Keratinocyte (primary cell): Measurements from ENCODE around the gene RNF157. TPM values are rescaled to one million over a fixed set of nuclear protein-coding genes. Genes with fewer than 3 reads are reported as not detected.

Experiments
- DNase-seq: peaks from one replicate; pipeline ENCODE4 v3.0.0-alpha.2; 2011; ENCODE audit warnings: low read depth, missing footprints, low spot score
- FAIRE-seq: peaks from 2 replicates; lab custom pipeline; 2011; peaks lifted over from hg19 to GRCh38; lab: Jason Lieb, UNC
- H2AFZ ChIP-seq: 2 replicates; pipeline ENCODE4 v1.6.0; 2012; ENCODE audit warnings: low read length, control low read depth, inconsistent platforms; ENCODE audit not compliant: control insufficient read depth
- H3K27ac ChIP-seq: 2 replicates; pipeline ENCODE4 v1.5.1; 2011; ENCODE audit warnings: low read length; ENCODE audit not compliant: control insufficient read depth, insufficient read depth
- H3K27me3 ChIP-seq: 3 replicates; pipeline ENCODE4 v1.6.0; 2011; ENCODE audit warnings: low read length; ENCODE audit not compliant: control insufficient read depth, insufficient read depth; ENCODE audit errors: extremely low read depth
- H3K36me3 ChIP-seq, 2 experiments: 2 replicates in 1 of 2; 3 replicates in 1 of 2; pipeline ENCODE4 v1.5.1; 2011; ENCODE audit warnings: low read length in 2 of 2, mild to moderate bottlenecking in 1 of 2; ENCODE audit not compliant: control insufficient read depth in 2 of 2, insufficient read depth in 2 of 2; ENCODE audit errors: extremely low read depth in 1 of 2
- H3K4me1 ChIP-seq: 3 replicates; pipeline ENCODE4 v1.5.1; 2011; ENCODE audit warnings: low read length; ENCODE audit not compliant: control insufficient read depth, insufficient read depth; ENCODE audit errors: extremely low read depth
- H3K4me2 ChIP-seq: 3 replicates; pipeline ENCODE4 v1.6.0; 2011; ENCODE audit warnings: low read depth, low read length; ENCODE audit not compliant: control insufficient read depth, insufficient read depth; ENCODE audit errors: extremely low read depth
- H3K4me3 ChIP-seq, 3 experiments: fragments of 200-600 bp in 1 of 3; sonication (generic) in 1 of 3; 2 replicates in 2 of 3; 3 replicates in 1 of 3; pipeline ENCODE4 v1.5.1; 2011 to 2016; ENCODE audit warnings: low read length in 3 of 3, mild to moderate bottlenecking in 3 of 3, control low read depth in 2 of 3, inconsistent platforms in 1 of 3, low read depth in 1 of 3, mixed read lengths in 1 of 3, mixed run types in 1 of 3, moderate library complexity in 1 of 3; ENCODE audit not compliant: control insufficient read depth in 2 of 3, insufficient read depth in 2 of 3; ENCODE audit errors: extremely low read depth in 1 of 3
- H3K79me2 ChIP-seq: 2 replicates; pipeline ENCODE4 v1.6.0; 2012; ENCODE audit warnings: low read length; ENCODE audit not compliant: control insufficient read depth, insufficient read depth
- H3K9ac ChIP-seq: 3 replicates; pipeline ENCODE4 v1.6.0; 2011; ENCODE audit warnings: low read length; ENCODE audit not compliant: control insufficient read depth, insufficient read depth; ENCODE audit errors: extremely low read depth
- H3K9me1 ChIP-seq: 3 replicates; pipeline ENCODE4 v1.6.0; 2011; ENCODE audit warnings: low read length; ENCODE audit not compliant: control insufficient read depth, insufficient read depth; ENCODE audit errors: extremely low read depth
- H3K9me3 ChIP-seq: 2 replicates; pipeline ENCODE4 v1.5.1; 2012; ENCODE audit warnings: low read depth, low read length; ENCODE audit not compliant: control insufficient read depth
- H4K20me1 ChIP-seq: 3 replicates; pipeline ENCODE4 v1.6.0; 2011; ENCODE audit warnings: low read length; ENCODE audit not compliant: control insufficient read depth, insufficient read depth; ENCODE audit errors: extremely low read depth
- CTCF ChIP-seq, 3 experiments: IDR thresholded peaks in 1 of 3; conservative IDR thresholded peaks in 1 of 3; optimal IDR thresholded peaks in 1 of 3; 2 replicates in 2 of 3; 3 replicates in 1 of 3; pipeline versions ENCODE3 to v1.5.1; 2011; ENCODE audit warnings: low read length in 3 of 3, mild to moderate bottlenecking in 3 of 3, moderate library complexity in 2 of 3, control low read depth in 1 of 3, inconsistent platforms in 1 of 3; ENCODE audit not compliant: insufficient read depth in 2 of 3; ENCODE audit errors: extremely low read depth in 1 of 3
- EZH2 ChIP-seq: IDR thresholded peaks from one replicate; pipeline ENCODE4 v1.6.1; 2012; ENCODE audit warnings: inconsistent platforms, mild to moderate bottlenecking, low read length, moderate library complexity
- dilution Hi-C: fragments of 300-500 bp; cut with MboI; formaldehyde crosslinking; loops from one replicate; pipeline ENCODE4 v1.7.0; 2020; ENCODE audit warnings: low sequenced_read_pairs; ENCODE audit not compliant: extremely low pct_ligation_motif_present
- polyA plus RNA-seq, 5 experiments: library from polyadenylated mRNA; depleted of rRNA in 3 of 5; stranded (reverse) in 3 of 5; stranded (forward) in 1 of 5; unstranded in 1 of 5; fragments of >200 nt; gene quantifications; 1 replicate in 1 of 5; 2 replicates in 3 of 5; 3 replicates in 1 of 5; pipeline versions ENCODE4 v1.2.1 to v1.2.3, GENCODE V29; 2011 to 2012; ENCODE audit warnings: missing spikeins in 2 of 5, low read depth in 1 of 5, low replicate concordance in 1 of 5

RNF157 gene
- polyA plus RNA-seq, 1 donor (not counting 4 experiments of a cell fraction or from before 2014, with no cell fraction given) = not detected

- H3K27me3 ChIP-seq = peaks cover 48% of the 10 kb centered on the region
- H3K9ac ChIP-seq = no peak overlapping the region
- dilution Hi-C loops = no loop called here
- H3K4me3 ChIP-seq = no peak overlapping the region
- H3K9me3 ChIP-seq = no peaks in the 10 kb centered on the region
- no peak overlapping the region for H3K4me2 ChIP-seq
- DNase-seq = no peak
- H3K4me1 ChIP-seq = peaks cover 6% of the 10 kb centered on the region
- H4K20me1 ChIP-seq = no peaks in the 10 kb centered on the region
- no peak for FAIRE-seq
- no peaks in the 10 kb centered on the region for H3K36me3 ChIP-seq
- H3K27ac ChIP-seq = no peak overlapping the region
- TF ChIP-seq CTCF (optimal IDR thresholded peaks at IDR 0.05 in 1 of 3, IDR thresholded peaks at IDR 0.05 in 1 of 3, conservative IDR thresholded peaks at IDR 0.05 in 1 of 3; ENCODE audit: extremely low read depth in 1 of 3, insufficient read depth in 2 of 3, low read length in 3 of 3) (no peak), EZH2 (no peak)
- no peaks in the 10 kb centered on the region for H3K79me2 ChIP-seq
- H3K9me1 ChIP-seq = no peaks in the 10 kb centered on the region
- no peak overlapping the region for H2AFZ ChIP-seq
Measured at GRCh38 chr17:76142585-76143041, 97.7 kb downstream of the RNF157 start.

GRCh38 chr17:76142039-76142584 lies 98.2 kb downstream of the RNF157 start:
- H3K27me3 ChIP-seq = peaks cover 51% of the 10 kb centered on the region
- no peaks in the 10 kb centered on the region for H4K20me1 ChIP-seq
- H3K9ac ChIP-seq = no peak overlapping the region
- H2AFZ ChIP-seq = no peak overlapping the region
- no peaks in the 10 kb centered on the region for H3K9me1 ChIP-seq
- no peak overlapping the region for H3K4me3 ChIP-seq
- dilution Hi-C loops = no loop called here
- no peak for FAIRE-seq
- no peaks in the 10 kb centered on the region for H3K9me3 ChIP-seq
- no peak overlapping the region for H3K27ac ChIP-seq
- TF ChIP-seq EZH2 = no peak
- TF ChIP-seq CTCF (optimal IDR thresholded peaks at IDR 0.05 in 1 of 3, IDR thresholded peaks at IDR 0.05 in 1 of 3, conservative IDR thresholded peaks at IDR 0.05 in 1 of 3; ENCODE audit: extremely low read depth in 1 of 3, insufficient read depth in 2 of 3, low read length in 3 of 3) = no peak
- H3K4me2 ChIP-seq = no peak overlapping the region
- H3K36me3 ChIP-seq = no peaks in the 10 kb centered on the region
- no peaks in the 10 kb centered on the region for H3K79me2 ChIP-seq
- peaks cover 6% of the 10 kb centered on the region for H3K4me1 ChIP-seq
- no peak for DNase-seq
